Measurements from ENCODE around the gene GABRP.
"Not testable (repeated sequence)": the region's sequence is repeated elsewhere in the genome, so short reads cannot be mapped to it uniquely, and the experiment has no call there.

GABRP gene

GRCh38 chr5:170751631-170752030, 31.9 kb upstream of the GABRP start:
- no peak overlapping the region for H4K5ac ChIP-seq (ENCODE audit: low read length)
- H3K79me2 ChIP-seq (ENCODE audit: control insufficient read depth, insufficient read depth, low read length): no peaks in the 10 kb centered on the region
- no peak overlapping the region for H4K8ac ChIP-seq (ENCODE audit: low read depth, low read length)
- H3K79me1 ChIP-seq (ENCODE audit: low read length): no peaks in the 10 kb centered on the region
- H3K4me2 ChIP-seq (ENCODE audit: low read length): no peak overlapping the region
- H3K36me3 ChIP-seq (ENCODE audit: control insufficient read depth, insufficient read depth, low read length): no peaks in the 10 kb centered on the region
- no peak overlapping the region for H3K56ac ChIP-seq (ENCODE audit: low read length)
- no peak overlapping the region for H3K4ac ChIP-seq (ENCODE audit: low read depth, low read length)
- H3K9ac ChIP-seq (ENCODE audit: low read length): no peak overlapping the region
- H2BK15ac ChIP-seq (replicated peaks; ENCODE audit: low read depth): no peak overlapping the region
- H3K18ac ChIP-seq (ENCODE audit: low read length): no peak overlapping the region
- no peak overlapping the region for H3K27ac ChIP-seq (ENCODE audit: low read depth, low read length)
- no CpG with 5 or more reads among the region's 11 CpGs for WGBS (ENCODE audit: extremely low coverage, insufficient coverage, low lambda C conversion rate)
- no peaks in the 10 kb centered on the region for H3K4me1 ChIP-seq (ENCODE audit: control insufficient read depth, low read depth, low read length)
- no peak overlapping the region for H3K4me3 ChIP-seq (ENCODE audit: low read length)
- H2AK5ac ChIP-seq (ENCODE audit: low read length): no peak overlapping the region
- H2BK5ac ChIP-seq (ENCODE audit: low read length): no peak overlapping the region
- no peak overlapping the region for H3K23ac ChIP-seq (ENCODE audit: low read length)
- no peak overlapping the region for H2BK120ac ChIP-seq (ENCODE audit: low read depth, low read length)
- no peak for DNase-seq
- H3K27me3 ChIP-seq (ENCODE audit: insufficient read depth, low read length, poor library complexity): no peaks in the 10 kb centered on the region

- H3K79me2 ChIP-seq (ENCODE audit: control insufficient read depth, insufficient read depth, low read length): no peaks in the 10 kb centered on the region
- no peak overlapping the region for H3K27ac ChIP-seq (ENCODE audit: low read depth, low read length)
- no peak overlapping the region for H4K5ac ChIP-seq (ENCODE audit: low read length)
- H3K27me3 ChIP-seq (ENCODE audit: insufficient read depth, low read length, poor library complexity): no peaks in the 10 kb centered on the region
- no peaks in the 10 kb centered on the region for H3K36me3 ChIP-seq (ENCODE audit: control insufficient read depth, insufficient read depth, low read length)
- H3K9ac ChIP-seq (ENCODE audit: low read length): no peak overlapping the region
- H3K56ac ChIP-seq (ENCODE audit: low read length): peak overlapping the region; percentile 46
- no peak overlapping the region for H3K4ac ChIP-seq (ENCODE audit: low read depth, low read length)
- no peak overlapping the region for H4K8ac ChIP-seq (ENCODE audit: low read depth, low read length)
- H3K4me2 ChIP-seq (ENCODE audit: low read length): no peak overlapping the region
- H3K23ac ChIP-seq (ENCODE audit: low read length): no peak overlapping the region
- no peak overlapping the region for H2BK15ac ChIP-seq (replicated peaks; ENCODE audit: low read depth)
- H3K79me1 ChIP-seq (ENCODE audit: low read length): no peaks in the 10 kb centered on the region
- no peak overlapping the region for H2BK5ac ChIP-seq (ENCODE audit: low read length)
- no peak for DNase-seq
- no peaks in the 10 kb centered on the region for H3K4me1 ChIP-seq (ENCODE audit: control insufficient read depth, low read depth, low read length)
- no peak overlapping the region for H3K4me3 ChIP-seq (ENCODE audit: low read length)
- no peak overlapping the region for H2AK5ac ChIP-seq (ENCODE audit: low read length)
- H2BK120ac ChIP-seq (ENCODE audit: low read depth, low read length): no peak overlapping the region
- no peak overlapping the region for H3K18ac ChIP-seq (ENCODE audit: low read length)
- WGBS (ENCODE audit: extremely low coverage, insufficient coverage, low lambda C conversion rate): no CpG with 5 or more reads among the region's 10 CpGs
These were observed 31.0 kb upstream of the GABRP start for GRCh38 chr5:170752257-170753215.

- Histone ChIP-seq H3K27me3 (ENCODE audit: insufficient read depth, low read length, poor library complexity) (no peaks in the 10 kb centered on the region), H3K4me2 (ENCODE audit: low read length) (no peak overlapping the region), H2BK5ac (ENCODE audit: low read length) (no peak overlapping the region), H2BK15ac (replicated peaks; ENCODE audit: low read depth) (no peak overlapping the region), H4K8ac (ENCODE audit: low read depth, low read length) (no peak overlapping the region), H3K4ac (ENCODE audit: low read depth, low read length) (no peak overlapping the region), H3K56ac (ENCODE audit: low read length) (no peak overlapping the region), H3K4me1 (ENCODE audit: control insufficient read depth, low read depth, low read length) (no peaks in the 10 kb centered on the region), H3K79me1 (ENCODE audit: low read length) (no peaks in the 10 kb centered on the region), H3K79me2 (ENCODE audit: control insufficient read depth, insufficient read depth, low read length) (no peaks in the 10 kb centered on the region), H2BK120ac (ENCODE audit: low read depth, low read length) (no peak overlapping the region), H3K27ac (ENCODE audit: low read depth, low read length) (no peak overlapping the region), H3K23ac (ENCODE audit: low read length) (no peak overlapping the region), H3K9ac (ENCODE audit: low read length) (no peak overlapping the region), H3K36me3 (ENCODE audit: control insufficient read depth, insufficient read depth, low read length) (no peaks in the 10 kb centered on the region), H2AK5ac (ENCODE audit: low read length) (no peak overlapping the region), H3K18ac (ENCODE audit: low read length) (no peak overlapping the region), H4K5ac (ENCODE audit: low read length) (no peak overlapping the region), H3K4me3 (ENCODE audit: low read length) (no peak overlapping the region)
- DNase-seq: no peak
These were observed 30.2 kb upstream of the GABRP start for GRCh38 chr5:170753311-170753710.

GRCh38 chr5:170754508-170754907, 29.0 kb upstream of the GABRP start:
- not testable (repeated sequence) for H3K27ac ChIP-seq (ENCODE audit: low read depth, low read length); H3K18ac ChIP-seq (ENCODE audit: low read length); H4K5ac ChIP-seq (ENCODE audit: low read length); H3K9ac ChIP-seq (ENCODE audit: low read length); H2BK120ac ChIP-seq (ENCODE audit: low read depth, low read length); H3K4me3 ChIP-seq (ENCODE audit: low read length); H3K23ac ChIP-seq (ENCODE audit: low read length); H3K79me1 ChIP-seq (ENCODE audit: low read length); DNase-seq; H2AK5ac ChIP-seq (ENCODE audit: low read length); H3K4ac ChIP-seq (ENCODE audit: low read depth, low read length); H3K4me1 ChIP-seq (ENCODE audit: control insufficient read depth, low read depth, low read length); H2BK15ac ChIP-seq (replicated peaks; ENCODE audit: low read depth); H3K79me2 ChIP-seq (ENCODE audit: control insufficient read depth, insufficient read depth, low read length); H3K56ac ChIP-seq (ENCODE audit: low read length); H3K27me3 ChIP-seq (ENCODE audit: insufficient read depth, low read length, poor library complexity); H4K8ac ChIP-seq (ENCODE audit: low read depth, low read length); H3K4me2 ChIP-seq (ENCODE audit: low read length); H3K36me3 ChIP-seq (ENCODE audit: control insufficient read depth, insufficient read depth, low read length); H2BK5ac ChIP-seq (ENCODE audit: low read length)
- WGBS (ENCODE audit: extremely low coverage, insufficient coverage, low lambda C conversion rate): 100% methylated on average over 1 of the region's 2 CpGs

- Histone ChIP-seq H2BK5ac (ENCODE audit: low read length) (no peak overlapping the region), H3K79me2 (ENCODE audit: control insufficient read depth, insufficient read depth, low read length) (no peaks in the 10 kb centered on the region), H3K4me3 (ENCODE audit: low read length) (no peak overlapping the region), H2BK120ac (ENCODE audit: low read depth, low read length) (no peak overlapping the region), H3K23ac (ENCODE audit: low read length) (no peak overlapping the region), H3K79me1 (ENCODE audit: low read length) (no peaks in the 10 kb centered on the region), H4K5ac (ENCODE audit: low read length) (no peak overlapping the region), H3K56ac (ENCODE audit: low read length) (no peak overlapping the region), H3K4ac (ENCODE audit: low read depth, low read length) (no peak overlapping the region), H3K36me3 (ENCODE audit: control insufficient read depth, insufficient read depth, low read length) (peaks cover 1% of the 10 kb centered on the region), H2AK5ac (ENCODE audit: low read length) (no peak overlapping the region), H2BK15ac (replicated peaks; ENCODE audit: low read depth) (no peak overlapping the region), H3K4me1 (ENCODE audit: control insufficient read depth, low read depth, low read length) (peaks cover 10% of the 10 kb centered on the region), H3K9ac (ENCODE audit: low read length) (no peak overlapping the region), H3K27ac (ENCODE audit: low read depth, low read length) (no peak overlapping the region), H3K18ac (ENCODE audit: low read length) (no peak overlapping the region), H3K4me2 (ENCODE audit: low read length) (no peak overlapping the region), H4K8ac (ENCODE audit: low read depth, low read length) (no peak overlapping the region), H3K27me3 (ENCODE audit: insufficient read depth, low read length, poor library complexity) (no peaks in the 10 kb centered on the region)
- WGBS (ENCODE audit: extremely low coverage, insufficient coverage, low lambda C conversion rate): no CpG with 5 or more reads among the region's 7 CpGs
- no peak for DNase-seq
These were observed 27.7 kb upstream of the GABRP start for GRCh38 chr5:170755679-170756456.

All from mesendoderm (in vitro differentiated cells).